LNCAP (cell line): Measurements from ENCODE around the gene HHEX.

Experiments
- CTCF ChIP-seq: fragments of 450-650 bp; IDR thresholded peaks from 2 replicates; pipeline ENCODE4 v1.5.1; 2017; ENCODE audit warnings: mild to moderate bottlenecking

HHEX gene

DNA sequence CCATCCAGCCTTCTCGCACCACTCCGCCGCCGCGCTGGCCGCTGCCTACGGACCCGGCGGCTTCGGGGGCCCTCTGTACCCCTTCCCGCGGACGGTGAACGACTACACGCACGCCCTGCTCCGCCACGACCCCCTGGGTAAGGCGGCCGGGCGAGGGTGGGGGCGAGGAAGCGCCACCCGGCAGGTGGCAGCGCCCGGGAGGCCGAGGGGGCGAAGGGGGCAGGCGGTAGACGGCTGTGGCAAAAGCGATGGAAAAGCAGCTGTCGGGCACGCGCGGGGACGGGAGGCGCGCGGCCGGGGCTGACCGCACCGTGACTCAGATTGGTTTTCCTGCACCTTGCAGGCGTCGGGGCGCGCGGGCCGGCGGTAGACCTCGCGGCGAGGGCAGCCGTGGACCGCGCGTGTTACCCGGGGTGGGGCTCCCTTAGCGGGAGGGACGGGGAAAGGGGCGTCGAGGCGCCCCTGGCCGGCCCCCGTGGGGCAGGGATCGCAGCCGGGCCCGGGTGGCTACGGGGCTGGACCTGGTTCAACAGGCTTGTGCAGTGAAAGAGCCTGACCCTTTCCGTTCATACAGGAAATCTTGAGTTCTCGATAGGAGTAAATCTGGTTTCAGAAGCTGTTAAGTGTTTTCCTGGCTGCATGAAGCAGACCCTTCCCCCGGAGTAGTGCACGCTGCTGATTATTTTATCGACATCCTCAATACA lies 608 bp downstream of the HHEX start:
- TF ChIP-seq CTCF: no peak

DNA sequence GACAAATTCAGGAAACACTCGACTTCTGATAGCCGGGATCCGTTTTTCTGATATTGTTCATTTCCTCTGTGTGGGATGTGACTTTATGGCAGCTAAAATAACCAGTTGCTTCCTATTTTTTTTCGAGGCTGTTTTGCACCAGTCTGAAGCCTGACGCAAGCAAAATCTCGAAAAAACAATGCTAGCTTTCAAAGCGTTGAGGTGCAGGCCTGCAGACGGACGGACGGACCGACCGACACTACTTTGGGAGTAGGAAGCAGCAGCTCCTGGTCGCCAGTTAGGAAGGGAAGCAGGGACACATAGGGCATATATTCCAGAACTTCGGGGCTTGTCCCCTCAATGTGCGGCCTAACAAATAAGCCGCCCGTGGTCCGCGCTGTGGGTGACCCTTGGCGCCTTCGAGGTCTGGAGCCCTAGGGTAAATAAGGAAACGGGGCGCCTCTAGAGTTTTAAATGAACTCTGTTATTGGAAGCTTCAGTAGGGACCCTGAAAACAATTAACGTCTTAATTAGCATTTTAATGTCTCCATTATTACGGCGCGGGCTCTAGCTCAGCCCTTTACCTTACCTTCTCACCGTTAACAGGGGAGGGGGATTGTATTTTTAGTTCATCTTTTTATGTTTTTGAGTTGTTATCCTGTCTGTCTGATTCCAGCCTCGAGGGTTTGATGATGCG lies 1.3 kb downstream of the HHEX start:
- no peak for TF ChIP-seq CTCF

- no peak for TF ChIP-seq CTCF
These were observed 1.9 kb downstream of the HHEX start for GRCh38 chr10:92691591-92692079.

DNA sequence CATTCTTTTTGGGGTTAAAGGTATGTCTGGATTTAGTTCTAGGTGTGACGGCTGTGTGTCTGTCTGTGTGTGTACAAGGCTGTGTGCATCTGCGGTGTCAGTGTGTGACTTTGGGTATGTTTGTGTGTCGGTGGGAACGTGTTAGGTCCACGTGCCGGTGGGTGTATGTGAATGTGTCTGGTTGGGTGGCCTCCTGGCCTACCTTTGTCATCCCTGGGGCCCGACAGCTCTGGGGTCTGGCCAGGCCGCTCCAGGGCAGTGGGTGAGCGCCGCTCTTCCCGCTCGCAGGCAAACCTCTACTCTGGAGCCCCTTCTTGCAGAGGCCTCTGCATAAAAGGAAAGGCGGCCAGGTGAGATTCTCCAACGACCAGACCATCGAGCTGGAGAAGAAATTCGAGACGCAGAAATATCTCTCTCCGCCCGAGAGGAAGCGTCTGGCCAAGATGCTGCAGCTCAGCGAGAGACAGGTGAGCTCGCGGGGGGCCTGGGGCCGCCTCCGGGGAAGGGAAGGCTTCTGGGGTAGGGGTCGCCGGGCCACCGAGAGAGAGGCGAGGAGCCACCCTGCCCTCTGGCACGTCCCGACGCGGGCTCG lies 2.4 kb downstream of the HHEX start:
- no peak for TF ChIP-seq CTCF

DNA sequence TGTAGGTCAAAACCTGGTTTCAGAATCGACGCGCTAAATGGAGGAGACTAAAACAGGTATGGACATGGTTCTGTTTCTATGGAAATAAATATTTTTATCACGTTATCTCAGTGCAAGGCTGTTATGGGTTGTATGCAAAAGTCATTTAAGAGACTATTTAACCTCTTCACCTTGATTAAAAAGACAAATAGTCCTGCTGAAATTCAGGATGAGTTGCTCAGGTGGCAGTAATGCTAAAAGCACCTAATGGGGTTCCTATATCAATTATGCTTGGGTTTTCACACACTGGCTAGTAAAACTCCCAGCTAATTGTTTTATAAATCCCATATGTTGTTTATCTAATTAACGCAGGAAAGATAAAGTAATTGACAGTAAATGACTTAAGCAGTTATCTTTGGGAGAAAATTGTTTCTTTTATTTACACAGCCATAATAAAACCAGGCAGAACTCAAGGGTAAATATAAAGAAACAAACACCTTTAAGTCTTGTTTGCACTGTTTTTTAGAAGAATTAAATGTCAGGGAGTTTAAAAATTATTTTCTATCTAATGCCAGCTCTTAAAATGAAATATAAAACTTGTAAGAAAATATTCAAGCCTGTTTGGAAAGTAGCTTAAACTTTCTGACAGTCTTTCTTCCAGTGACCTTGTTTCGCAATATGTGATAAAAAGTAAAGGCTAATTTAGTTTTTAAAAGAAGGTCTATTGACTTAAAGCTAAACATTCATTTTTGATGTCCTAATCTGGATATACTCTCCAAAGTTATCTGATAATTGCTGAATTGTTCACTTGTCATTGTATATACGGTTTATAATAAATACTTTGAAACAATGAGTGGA lies 3.2 kb downstream of the HHEX start:
- no peak for TF ChIP-seq CTCF

DNA sequence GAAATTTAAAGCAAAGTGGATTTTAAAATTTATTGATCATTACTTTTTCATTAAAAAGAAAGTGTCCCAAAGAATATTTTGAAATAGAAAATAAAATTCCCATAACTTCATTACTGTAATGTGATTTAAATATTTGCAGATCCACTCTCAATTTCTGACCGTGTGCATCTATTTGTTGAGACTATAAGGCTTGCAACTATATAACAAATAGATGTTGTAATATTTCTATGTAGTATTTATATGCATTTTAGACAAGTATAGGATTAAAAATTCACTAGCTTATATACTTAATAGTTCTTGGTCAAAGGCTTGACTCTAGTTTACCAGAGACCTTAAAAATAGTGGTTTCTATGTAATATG lies 3.8 kb downstream of the HHEX start:
- no peak for TF ChIP-seq CTCF
